Measurements from ENCODE around the gene SIL1.
"Not testable (repeated sequence)": the region's sequence is repeated elsewhere in the genome, so short reads cannot be mapped to it uniquely, and the experiment has no call there.

Gene SIL1

DNA sequence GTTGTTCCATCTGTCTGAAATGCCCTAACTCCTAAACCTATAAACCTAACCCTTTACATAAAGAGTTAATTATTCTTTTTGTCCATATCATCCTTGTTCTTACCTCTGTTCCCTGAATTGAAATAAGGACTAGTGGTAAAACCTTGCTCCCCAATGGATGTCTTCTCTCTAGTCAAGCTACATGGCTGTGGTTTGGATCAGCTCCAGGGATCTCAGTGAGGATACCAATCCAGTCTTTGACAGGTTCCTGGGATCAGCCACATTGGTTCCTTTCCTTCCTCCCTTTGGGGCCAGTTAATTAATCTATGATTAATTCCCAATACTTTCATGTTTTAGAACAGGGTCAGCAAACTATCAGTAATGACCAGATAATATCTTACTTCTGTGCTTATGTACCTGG lies 151.6 kb downstream of the SIL1 start:
- Histone ChIP-seq H3K4me3 (ENCODE audit: low read depth, low read length) (no peak overlapping the region), H3K27me3 (ENCODE audit: insufficient read depth, low read depth, severe bottlenecking) (no peaks in the 10 kb centered on the region), H3K27ac (no peak overlapping the region), H3K9me3 (ENCODE audit: severe bottlenecking) (no peaks in the 10 kb centered on the region), H3K36me3 (peaks cover 38% of the 10 kb centered on the region)
- DNase-seq: no peak
- TF ChIP-seq, protein P1, sequence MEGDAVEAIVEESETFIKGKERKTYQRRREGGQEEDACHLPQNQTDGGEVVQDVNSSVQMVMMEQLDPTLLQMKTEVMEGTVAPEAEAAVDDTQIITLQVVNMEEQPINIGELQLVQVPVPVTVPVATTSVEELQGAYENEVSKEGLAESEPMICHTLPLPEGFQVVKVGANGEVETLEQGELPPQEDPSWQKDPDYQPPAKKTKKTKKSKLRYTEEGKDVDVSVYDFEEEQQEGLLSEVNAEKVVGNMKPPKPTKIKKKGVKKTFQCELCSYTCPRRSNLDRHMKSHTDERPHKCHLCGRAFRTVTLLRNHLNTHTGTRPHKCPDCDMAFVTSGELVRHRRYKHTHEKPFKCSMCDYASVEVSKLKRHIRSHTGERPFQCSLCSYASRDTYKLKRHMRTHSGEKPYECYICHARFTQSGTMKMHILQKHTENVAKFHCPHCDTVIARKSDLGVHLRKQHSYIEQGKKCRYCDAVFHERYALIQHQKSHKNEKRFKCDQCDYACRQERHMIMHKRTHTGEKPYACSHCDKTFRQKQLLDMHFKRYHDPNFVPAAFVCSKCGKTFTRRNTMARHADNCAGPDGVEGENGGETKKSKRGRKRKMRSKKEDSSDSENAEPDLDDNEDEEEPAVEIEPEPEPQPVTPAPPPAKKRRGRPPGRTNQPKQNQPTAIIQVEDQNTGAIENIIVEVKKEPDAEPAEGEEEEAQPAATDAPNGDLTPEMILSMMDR (IDR thresholded peaks at IDR 0.05; ENCODE audit: low read depth, low read length): no peak

DNA sequence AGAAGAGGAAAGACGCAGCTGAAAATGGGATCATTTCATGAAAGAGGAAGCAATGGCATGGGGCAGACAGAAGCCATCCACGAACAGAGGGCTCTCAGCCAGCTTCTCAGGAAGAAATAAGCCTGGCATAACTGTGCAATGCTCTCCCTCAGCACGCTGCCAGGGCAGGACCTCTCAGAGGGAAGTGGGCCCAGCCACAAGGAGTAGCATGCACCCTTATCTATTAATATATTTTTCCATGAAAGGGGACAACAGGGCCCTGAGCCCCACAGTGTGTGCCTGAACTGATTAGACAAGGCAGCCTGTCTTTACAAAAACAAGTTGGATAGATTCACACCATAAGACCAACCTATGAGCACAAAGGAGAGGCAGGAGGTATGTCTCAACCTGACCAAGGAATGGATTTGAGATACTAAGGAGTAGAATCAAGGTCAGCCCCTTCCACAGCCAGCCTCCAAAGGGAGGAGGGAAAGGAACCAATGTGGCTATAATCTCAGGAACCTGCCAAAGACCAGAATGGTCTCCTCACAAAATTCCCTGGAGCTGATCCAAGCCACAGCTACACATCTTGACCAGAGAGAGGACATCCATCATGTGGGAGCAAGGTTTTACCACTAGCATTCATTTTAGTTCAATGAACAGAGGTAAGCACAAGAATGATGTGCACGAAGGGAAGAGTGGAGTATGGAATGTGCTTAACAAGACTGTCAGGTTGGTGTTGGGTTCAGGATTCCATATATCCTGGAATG lies 154.8 kb downstream of the SIL1 start:
- TF ChIP-seq, protein P1 (IDR thresholded peaks at IDR 0.05; ENCODE audit: low read depth, low read length): no peak
- H3K9me3 ChIP-seq (ENCODE audit: severe bottlenecking): no peaks in the 10 kb centered on the region
- DNase-seq: no peak

DNA sequence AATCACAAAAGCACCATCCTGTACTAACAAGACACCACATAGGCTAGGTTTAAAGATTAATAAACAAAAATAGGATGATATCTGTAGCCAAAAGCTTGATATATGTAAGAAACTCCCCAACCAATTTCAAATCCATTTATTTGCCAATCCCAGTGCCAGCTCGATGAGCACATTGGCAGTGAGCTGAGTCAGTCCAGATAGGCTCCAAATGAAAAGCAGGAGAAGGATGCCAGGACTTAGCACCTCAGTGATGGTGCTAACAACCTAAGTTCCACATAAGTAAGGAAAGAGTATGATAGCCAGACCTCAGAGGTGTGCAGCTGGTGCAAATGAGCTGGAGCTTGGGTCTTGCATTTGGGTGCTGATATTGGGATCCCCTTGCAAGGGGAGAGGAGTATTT lies 158.1 kb downstream of the SIL1 start:
- Histone ChIP-seq H3K4me3 (ENCODE audit: low read depth, low read length) (no peak overlapping the region), H3K27ac (no peak overlapping the region), H3K9me3 (ENCODE audit: severe bottlenecking) (no peaks in the 10 kb centered on the region), H3K36me3 (peaks cover 23% of the 10 kb centered on the region), H3K27me3 (ENCODE audit: insufficient read depth, low read depth, severe bottlenecking) (no peaks in the 10 kb centered on the region)
- no peak for DNase-seq
- TF ChIP-seq, protein P1 (IDR thresholded peaks at IDR 0.05; ENCODE audit: low read depth, low read length): no peak

More for the DNA sequence above, 154.8 kb downstream of the SIL1 start:
- Histone ChIP-seq H3K36me3 (peaks cover 29% of the 10 kb centered on the region), H3K27ac (no peak overlapping the region), H3K4me3 (ENCODE audit: low read depth, low read length) (no peak overlapping the region), H3K27me3 (ENCODE audit: insufficient read depth, low read depth, severe bottlenecking) (no peaks in the 10 kb centered on the region)

DNA sequence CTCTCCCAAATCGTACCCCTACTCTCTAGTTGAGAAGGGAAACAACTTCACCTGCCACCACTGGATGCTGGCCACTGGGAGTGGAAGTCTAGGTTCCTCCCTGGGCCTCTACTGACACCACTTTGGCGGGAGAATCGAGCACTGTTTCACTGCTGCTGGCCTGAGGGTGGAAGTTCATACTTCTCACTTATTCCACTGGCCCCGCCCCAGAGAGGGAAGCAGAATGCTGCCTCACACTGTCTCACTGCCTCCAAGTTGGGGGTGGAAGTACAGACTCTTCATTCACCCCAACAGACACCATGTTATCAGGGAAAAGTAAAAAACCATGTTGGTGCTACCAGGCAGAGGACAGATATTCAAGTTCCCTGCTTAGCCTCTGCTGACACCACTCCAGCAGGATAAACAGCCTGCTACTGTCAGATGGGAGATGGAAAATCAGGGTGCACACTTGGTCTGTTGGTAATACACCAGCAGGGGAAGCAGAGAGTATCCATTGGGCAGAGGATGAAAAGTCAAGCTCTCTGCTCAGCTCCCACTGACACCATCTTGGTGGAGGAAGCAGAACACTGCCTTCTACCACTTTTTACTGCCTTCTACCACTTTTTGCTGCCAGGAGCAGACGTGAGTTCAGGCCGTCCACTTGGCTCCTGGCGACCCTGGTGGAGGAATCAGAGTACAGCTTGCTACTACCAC lies 159.4 kb downstream of the SIL1 start:
- no peak overlapping the region for H3K4me3 ChIP-seq (ENCODE audit: low read depth, low read length)
- peaks cover 23% of the 10 kb centered on the region for H3K36me3 ChIP-seq
- TF ChIP-seq, protein P1 (IDR thresholded peaks at IDR 0.05; ENCODE audit: low read depth, low read length): peak; percentile 78
- H3K27me3 ChIP-seq (ENCODE audit: insufficient read depth, low read depth, severe bottlenecking): no peaks in the 10 kb centered on the region
- H3K9me3 ChIP-seq (ENCODE audit: severe bottlenecking): no peaks in the 10 kb centered on the region
- no peak overlapping the region for H3K27ac ChIP-seq
- DNase-seq: peak; percentile 40

DNA sequence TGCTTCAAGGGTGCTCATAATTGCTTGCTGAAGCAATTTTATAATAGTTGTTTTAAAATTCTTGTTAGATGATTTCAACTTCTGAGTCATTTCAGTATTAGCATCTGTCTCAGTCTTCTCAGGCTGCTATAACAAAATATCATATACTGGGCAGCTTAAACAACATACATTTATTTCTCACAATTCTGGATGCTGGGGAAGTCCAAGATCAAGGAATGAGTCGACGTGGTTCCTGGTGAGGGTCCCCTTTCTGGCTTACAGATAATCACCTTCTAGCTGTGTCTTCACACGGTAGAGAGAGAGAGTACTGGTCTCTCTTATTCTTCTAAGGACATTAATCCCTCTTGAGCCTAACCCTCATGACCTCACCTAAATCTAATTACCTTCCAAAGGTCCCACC lies 160.4 kb downstream of the SIL1 start:
- Histone ChIP-seq H3K4me3 (ENCODE audit: low read depth, low read length) (no peak overlapping the region), H3K27ac (no peak overlapping the region), H3K9me3 (ENCODE audit: severe bottlenecking) (no peaks in the 10 kb centered on the region), H3K27me3 (ENCODE audit: insufficient read depth, low read depth, severe bottlenecking) (no peaks in the 10 kb centered on the region), H3K36me3 (peaks cover 22% of the 10 kb centered on the region)
- TF ChIP-seq, protein P1 (IDR thresholded peaks at IDR 0.05; ENCODE audit: low read depth, low read length): no peak
- DNase-seq: no peak

DNA sequence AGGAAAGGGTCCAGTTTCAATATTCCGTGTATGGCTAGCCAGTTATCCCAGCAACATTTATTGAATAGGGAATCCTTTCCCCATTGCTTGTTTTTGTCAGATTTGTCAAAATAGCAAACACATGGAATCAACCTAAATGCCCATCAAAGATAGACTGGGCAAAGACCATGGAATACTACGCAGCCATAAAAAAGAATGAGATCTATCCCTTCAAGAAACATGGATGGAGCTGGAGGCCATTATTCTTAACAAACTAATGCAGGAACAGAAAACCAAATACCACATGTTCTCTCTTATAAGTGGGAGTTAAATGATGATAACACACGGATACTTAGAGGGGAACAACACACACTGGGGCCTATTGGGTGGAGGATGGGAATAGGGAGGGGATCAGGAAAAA lies 161.8 kb downstream of the SIL1 start:
- H3K4me3 ChIP-seq (ENCODE audit: low read depth, low read length); H3K9me3 ChIP-seq (ENCODE audit: severe bottlenecking): not testable (repeated sequence)

More for the DNA sequence above, 161.8 kb downstream of the SIL1 start:
- H3K27ac ChIP-seq; DNase-seq; H3K27me3 ChIP-seq (ENCODE audit: insufficient read depth, low read depth, severe bottlenecking): not testable (repeated sequence)
- H3K36me3 ChIP-seq: peaks cover 13% of the 10 kb centered on the region
